ENCODE measurements around the gene AAMP. TPM values are rescaled to one million over a fixed set of nuclear protein-coding genes. Genes with fewer than 3 reads are reported as not detected.
A peak's percentile ranks its signal among the peaks of the same experiment; 100 is the strongest.
"Not testable (repeated sequence)": the region's sequence is repeated elsewhere in the genome, so short reads cannot be mapped to it uniquely, and the experiment has no call there.

The AAMP gene
- total RNA-seq, 1 donor from 2014 or later: 126 TPM

DNA sequence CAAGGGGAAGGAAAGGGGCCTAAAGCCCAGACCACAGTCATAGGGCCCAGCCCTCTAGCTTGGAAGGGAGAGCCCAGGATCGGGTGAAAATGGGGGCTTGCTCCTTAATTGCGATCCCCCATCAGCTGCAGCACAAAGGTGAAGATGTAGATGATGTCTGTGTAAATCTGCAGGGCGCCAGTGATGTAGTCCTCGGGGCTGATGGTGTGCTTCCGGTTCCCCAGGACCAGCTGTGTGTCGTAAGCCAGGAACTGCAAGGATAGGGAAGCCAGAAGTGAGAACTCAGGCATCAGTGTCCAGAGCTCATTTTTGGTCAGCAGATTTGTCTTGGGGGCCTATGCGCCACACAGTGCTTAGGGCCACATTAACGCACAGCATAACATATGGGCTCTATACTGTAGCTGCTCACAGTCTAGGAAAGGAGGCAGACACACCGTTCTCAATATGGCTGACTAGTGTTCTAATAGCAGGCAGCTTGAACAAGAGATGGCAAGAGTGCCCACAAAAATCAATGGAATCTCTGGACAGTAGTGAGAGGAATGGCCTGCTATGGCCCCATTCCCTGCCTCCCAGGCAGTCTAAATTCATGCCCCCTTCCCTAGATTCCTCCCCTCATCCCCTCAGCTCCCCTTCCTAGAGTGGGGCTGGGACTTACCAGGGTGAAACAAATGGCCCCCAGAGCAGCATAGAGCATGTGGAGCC is 5.6 kb upstream of the AAMP start:
- no peak for DNase-seq (ENCODE audit: low read depth in 2 of 2)

DNA sequence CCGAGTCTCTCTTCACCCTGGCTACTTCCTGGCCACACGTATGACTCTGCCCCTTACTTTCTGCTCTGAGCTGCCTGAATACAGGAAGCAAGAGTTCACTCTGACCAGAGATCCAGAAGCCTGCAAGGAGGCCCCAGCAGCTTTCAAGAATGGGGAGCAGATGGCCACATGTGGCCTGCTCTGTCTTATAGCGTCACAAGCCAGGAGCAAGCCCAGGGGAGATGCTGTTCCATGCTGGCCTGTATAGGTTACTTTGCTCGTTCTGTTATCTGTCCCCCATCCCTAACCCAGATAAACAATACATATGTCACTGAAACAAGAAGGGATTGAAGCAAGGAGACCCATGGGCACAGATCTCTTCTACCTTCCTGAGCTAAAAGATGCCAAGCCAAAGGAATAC is 4.6 kb upstream of the AAMP start:
- DNase-seq (ENCODE audit: low read depth in 2 of 2): no peak

DNA sequence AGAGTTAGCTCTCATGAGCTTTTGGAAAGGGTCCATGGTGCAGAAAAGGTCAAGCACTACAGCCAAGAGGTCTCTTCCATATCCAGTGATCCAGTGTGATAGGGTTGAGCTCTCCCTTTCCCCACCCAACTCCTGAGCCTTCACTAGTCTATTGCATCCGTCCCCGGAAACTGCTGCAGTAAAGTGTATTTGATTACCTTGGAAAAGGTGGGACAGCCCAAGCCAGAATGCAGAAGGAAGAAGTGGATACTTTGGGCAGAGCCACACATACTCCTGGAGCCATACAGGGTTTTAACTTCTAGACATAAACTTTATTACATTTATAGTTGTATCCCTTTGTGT is 3.9 kb upstream of the AAMP start:
- DNase-seq (ENCODE audit: low read depth in 2 of 2): no peak

DNA sequence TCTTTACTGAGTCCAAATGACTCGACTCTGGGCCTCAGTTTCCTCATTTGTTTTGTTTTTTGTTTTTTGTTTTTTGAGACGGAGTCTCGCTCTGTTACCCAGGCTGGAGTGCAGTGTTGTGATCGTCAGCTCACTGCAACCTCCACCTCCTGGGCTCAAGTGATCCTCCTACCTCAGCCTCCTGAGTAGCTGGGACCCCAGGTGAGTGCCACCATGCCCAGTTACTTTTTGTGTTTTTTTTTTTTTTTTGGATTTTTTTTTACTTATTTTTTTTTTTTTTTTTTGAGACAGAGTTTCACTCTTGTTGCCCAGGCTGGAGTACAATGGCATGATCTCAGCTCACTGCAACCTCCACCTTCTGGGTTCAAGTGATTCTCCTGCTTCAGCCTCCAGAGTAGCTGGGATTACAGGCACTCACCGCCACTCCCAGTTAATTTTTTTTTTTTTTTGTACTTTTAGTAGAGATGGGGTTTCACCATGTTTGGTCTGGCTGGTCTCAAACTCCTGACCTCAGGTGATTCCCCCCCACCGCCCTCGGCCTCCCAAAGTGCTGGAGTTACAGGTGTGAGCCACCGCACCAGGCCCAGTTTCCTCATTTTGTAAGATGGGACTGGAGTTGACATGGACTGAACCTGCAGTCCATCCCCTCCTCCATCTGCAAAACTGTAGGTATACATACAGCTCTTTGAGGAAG is 3.4 kb upstream of the AAMP start:
- not testable (repeated sequence) for DNase-seq (ENCODE audit: low read depth in 2 of 2)

DNA sequence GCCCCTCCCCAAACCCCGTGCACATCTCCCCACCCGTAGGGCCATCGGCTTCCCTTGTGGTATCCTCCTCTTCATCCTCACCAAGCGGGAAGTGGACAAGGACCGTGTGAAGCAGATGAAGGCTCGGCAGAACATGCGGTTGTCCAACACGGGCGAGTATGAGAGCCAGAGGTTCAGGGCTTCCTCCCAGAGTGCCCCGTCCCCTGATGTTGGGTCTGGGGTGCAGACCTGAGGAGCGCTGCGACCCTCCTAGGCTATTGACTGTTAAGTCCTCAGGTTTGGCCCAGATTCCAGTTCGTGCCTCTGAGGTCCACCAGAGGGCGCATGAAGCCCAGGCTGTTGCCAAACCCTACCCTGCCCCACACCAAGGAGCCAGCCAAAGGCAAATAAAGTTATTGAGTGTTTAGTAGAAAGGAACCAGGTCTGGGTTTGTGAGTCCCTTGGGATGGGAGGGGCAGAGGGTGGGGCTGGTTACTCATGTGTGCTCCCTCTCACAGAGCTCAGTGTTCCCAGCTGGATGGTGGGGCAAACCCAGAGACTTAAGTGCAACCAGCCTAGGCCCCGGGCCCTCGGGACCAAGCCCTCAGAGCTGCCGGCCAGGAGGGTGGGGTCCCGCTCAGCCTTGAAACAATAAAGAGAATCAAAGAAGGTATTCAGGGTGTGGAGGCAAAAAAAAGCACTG is 2.7 kb upstream of the AAMP start:
- DNase-seq (ENCODE audit: low read depth in 2 of 2): peak; percentile 70 to 86

DNA sequence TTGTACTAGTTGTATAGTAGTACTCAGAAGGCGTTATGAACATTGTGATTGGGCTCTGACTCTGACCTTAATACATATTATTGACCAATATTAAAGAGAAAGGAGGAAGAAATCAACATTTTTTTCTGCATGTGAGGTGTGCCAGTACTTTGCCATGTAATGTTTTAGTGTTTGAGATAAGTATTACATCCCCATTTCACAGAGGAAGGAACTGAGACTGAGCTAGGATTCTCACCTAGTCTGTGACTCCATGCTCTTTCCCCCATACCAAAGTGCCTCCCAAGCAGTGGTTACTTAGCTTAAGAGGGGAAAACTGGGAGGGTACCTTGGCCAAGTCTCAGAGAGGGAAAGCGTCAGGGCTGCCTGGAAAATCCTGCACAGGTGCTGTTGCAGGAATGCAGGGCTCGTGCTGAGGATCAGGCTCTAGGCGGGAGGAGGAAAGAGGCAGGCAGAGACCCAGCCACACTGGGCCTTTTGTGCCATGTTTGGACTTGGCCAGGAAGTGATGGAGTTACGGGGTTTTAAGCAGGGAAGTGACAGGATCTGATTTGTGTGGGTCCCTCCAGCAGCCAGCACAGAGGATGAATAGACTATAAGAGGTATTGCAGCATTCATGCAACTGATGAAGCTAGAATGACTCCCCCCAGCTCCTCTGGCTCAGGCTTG is 2.1 kb upstream of the AAMP start:
- no peak for DNase-seq (ENCODE audit: low read depth in 2 of 2)

DNA sequence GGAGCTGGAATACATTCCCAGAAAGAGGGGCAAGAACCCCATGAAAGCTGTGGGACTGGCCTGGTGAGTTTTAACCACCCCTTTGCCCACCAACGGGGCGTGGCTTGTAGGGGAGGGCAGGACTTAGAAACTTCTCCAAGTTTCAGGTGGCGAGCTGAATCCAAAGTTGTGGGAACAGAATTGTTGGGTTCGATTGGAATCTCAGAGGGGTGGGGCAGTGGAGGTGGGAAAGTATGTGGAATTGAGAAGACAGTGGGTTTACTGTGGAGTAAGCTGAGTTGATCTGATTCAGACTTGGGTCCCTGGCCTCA is 1.5 kb upstream of the AAMP start:
- DNase-seq (ENCODE audit: low read depth in 2 of 2): no peak

DNA sequence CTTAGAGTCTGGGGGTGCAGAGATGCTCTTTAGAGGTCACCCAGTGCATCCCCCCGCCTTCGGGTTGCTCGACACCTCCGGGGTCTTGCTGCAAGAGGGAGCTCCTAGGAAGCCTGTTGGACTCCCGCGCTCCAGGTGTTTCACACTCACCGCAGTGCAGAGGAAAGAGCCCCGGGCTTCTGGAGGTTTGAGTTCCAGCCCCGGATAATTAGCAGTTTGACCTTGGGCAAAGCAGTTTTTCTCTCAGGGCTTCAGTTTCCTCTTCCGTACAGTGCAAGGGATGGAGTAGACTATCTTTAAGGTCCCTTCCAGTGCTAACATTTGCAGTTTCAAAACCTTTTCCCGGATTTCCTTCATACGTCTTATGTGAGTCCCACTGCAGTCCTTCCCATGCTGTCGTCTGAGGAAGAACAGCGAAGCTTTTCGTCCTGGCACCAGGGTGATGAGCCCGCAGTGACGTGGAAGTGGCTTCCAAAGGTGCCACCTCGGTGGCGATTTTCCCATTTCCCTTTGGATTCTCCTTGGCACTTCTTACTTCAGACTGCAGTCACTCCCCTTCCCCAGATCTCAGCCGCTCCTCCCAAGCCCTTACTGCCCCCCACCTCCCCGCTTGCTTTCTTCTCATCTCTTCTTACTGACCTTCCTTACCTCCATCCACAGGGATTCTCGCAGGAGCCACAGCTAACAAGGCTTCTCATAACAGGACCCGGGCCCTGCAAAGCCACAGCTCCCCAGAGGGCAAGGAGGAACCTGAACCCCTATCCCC is 967 bp upstream of the AAMP start:
- DNase-seq (ENCODE audit: low read depth in 2 of 2): no peak

DNA sequence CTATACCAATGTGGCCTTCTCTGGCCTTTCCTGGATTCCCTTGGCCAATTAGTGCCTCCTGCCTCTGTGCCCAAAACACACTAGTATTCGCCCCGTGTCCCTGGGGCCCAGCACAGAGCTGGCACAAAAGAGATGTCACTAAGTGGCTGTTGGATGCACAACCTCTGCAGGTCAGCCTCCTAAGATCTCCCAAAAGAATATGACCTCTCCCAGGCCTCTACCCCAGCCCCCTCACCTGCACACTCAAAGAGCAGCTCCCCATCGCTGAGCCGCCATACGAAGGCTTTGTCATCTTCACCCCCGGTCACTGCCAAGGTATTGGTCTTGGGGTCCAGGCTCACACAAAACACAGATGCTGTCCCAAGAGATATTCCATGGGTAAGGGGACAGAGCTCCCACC is 2.7 kb downstream of the AAMP start:
- no peak for DNase-seq (ENCODE audit: low read depth in 2 of 2)

DNA sequence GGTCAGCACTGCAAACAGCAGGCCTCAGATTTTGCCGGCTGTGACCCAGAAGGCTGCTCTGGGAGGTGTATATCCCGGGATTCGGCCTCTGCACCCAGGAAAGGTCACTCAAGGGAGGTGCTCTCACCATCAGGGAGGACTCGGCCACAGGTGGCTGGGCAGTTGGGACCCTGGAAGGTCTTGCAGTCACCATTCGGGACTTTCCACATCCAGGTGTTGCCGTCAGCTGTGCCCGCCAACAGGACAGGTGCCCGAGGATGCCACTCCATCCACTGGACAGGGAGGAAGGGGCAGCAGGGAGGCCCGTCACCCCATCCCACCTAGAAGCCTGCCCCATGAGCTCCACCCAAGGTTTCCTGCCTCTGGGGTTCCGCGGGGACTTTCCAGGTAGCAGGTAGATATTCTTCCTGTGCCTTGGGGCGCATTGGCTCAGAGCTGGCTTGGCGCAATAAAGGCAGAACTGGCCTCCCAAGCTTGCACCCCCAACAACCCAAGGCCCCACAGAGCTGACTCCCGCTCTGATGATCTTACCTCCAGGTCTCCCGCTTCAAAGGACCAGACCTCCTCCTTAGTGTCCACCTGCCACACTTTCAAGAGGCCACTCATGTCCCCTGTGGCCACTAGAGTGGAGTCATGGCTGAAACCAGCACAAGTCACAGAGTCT is 3.5 kb downstream of the AAMP start:
- no peak for DNase-seq (ENCODE audit: low read depth in 2 of 2)

DNA sequence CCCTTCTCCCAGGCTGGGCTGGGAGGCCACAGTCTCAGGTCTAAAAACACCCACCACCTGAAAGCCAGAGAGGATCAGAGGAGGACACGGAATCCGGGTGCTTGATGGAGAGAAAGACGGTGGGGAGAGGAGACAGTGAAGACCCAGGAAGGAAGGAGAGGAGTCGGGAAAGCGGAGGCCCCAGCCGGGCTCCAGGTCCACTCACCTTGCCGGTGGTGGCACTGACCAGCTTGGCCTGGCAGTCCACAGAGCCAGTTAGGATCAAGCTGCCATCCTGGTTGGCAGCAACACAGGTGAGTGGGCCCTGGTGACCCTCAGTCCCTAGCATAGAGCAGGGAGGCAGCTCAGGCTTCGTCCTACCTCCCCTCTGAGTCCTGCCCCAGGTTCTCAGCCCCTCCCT is 4.3 kb downstream of the AAMP start:
- no peak for DNase-seq (ENCODE audit: low read depth in 2 of 2)

DNA sequence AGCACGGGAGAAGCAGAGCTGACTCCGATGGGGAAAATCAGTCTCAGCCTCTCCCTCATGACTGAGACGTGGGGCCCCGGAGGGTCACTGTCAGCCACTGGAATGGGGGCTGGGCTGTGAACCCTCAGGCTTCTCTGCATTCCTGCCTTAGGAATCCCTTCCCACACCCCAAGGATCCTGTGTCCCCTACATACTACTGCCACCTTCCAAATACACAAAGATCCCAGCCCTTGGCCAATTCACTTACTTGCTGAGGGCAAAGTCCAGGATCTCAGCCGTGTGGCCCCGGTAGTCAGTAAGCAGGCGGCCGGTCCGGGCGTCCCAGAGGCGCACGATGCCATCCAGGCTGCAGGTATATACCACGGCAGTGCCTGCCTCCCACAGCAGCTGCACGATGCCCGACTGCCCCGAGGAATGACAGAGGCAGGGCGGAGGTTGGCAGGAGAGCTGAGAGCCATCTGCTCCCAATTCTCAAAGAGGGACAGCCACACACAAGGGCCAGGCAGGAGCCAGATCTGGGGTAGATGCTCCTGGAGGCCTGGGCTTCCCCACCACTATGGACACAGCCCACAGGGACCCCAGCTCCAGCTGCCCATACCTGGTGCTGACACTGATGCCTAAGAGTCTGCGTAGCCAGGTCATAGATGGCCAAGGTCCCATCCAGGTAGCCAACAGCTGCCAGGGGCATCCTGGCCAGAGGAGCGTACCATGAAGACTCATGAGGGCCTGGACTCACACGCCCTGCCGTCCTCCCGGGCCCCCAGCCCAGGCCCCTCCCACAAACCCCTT is 5.0 kb downstream of the AAMP start:
- no peak for DNase-seq (ENCODE audit: low read depth in 2 of 2)

DNA sequence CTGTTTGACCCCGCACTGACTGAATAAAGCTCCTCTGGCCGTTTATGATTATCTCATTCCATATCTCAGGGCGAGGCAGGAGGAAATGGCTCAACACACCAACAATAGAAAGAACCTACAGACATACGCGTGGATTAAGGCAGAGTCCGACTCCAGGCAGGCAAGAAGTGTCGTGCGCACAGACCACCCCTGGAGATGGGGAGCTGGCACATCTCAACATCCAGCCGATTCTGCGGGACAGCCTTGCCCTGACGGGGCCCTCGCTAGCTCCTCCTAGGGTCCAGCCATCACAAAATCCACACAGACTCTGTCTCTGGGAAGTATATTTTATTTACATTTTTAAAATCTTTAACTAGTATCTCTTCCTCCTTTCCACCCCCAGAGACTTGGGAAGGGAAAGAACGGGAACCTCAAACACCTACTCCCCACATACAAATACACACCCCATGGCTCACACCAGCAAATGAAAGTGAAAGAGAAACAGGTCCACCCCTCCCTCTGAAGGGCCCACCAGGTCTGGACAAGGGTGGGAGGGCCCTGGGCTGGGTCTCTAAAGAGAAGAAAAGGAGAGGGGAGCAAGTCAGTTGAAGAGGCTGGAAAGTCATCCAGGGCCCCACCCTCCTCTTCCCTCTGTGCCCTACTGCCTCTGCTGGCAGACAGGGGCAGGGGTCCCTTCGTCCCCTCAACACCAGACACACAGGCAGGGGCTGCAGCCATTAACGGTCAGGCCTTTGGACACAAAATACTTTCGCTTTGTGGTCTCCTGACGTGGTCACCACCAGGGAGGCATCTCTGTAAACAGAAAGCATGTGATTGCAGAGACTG is 5.9 kb downstream of the AAMP start:
- no peak for DNase-seq (ENCODE audit: low read depth in 2 of 2)

DNA sequence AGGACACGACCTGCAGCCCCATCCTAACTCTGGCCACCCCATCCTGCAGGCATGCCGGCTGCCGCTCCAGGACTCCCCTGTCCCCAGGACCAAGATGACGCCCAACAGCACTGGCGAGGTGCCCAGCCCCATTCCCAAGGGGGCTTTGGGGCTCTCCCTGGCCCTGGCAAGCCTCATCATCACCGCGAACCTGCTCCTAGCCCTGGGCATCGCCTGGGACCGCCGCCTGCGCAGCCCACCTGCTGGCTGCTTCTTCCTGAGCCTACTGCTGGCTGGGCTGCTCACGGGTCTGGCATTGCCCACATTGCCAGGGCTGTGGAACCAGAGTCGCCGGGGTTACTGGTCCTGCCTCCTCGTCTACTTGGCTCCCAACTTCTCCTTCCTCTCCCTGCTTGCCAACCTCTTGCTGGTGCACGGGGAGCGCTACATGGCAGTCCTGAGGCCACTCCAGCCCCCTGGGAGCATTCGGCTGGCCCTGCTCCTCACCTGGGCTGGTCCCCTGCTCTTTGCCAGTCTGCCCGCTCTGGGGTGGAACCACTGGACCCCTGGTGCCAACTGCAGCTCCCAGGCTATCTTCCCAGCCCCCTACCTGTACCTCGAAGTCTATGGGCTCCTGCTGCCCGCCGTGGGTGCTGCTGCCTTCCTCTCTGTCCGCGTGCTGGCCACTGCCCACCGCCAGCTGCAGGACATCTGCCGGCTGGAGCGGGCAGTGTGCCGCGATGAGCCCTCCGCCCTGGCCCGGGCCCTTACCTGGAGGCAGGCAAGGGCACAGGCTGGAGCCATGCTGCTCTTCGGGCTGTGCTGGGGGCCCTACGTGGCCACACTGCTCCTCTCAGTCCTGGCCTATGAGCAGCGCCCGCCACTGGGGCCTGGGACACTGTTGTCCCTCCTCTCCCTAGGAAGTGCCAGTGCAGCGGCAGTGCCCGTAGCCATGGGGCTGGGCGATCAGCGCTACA is 7.0 kb downstream of the AAMP start:
- DNase-seq (ENCODE audit: low read depth in 2 of 2): no peak

DNA sequence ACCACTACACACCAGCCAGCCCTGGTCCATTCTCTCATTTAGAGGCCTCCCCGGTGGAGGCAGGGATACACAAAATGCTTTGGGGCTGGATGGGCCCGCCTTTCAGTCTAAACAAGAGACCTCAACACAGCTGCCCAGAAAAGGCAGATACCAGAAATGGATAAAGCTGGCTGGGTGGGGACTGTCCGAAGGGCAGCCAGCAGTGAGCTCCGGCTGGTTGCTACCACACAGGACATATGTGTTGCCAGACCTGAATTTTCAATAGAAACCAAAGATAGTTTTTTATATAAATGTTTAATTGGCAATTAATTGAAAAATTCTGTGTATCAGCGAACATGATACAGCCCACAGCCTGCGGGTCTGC is 7.7 kb downstream of the AAMP start:
- no peak for DNase-seq (ENCODE audit: low read depth in 2 of 2)

DNA sequence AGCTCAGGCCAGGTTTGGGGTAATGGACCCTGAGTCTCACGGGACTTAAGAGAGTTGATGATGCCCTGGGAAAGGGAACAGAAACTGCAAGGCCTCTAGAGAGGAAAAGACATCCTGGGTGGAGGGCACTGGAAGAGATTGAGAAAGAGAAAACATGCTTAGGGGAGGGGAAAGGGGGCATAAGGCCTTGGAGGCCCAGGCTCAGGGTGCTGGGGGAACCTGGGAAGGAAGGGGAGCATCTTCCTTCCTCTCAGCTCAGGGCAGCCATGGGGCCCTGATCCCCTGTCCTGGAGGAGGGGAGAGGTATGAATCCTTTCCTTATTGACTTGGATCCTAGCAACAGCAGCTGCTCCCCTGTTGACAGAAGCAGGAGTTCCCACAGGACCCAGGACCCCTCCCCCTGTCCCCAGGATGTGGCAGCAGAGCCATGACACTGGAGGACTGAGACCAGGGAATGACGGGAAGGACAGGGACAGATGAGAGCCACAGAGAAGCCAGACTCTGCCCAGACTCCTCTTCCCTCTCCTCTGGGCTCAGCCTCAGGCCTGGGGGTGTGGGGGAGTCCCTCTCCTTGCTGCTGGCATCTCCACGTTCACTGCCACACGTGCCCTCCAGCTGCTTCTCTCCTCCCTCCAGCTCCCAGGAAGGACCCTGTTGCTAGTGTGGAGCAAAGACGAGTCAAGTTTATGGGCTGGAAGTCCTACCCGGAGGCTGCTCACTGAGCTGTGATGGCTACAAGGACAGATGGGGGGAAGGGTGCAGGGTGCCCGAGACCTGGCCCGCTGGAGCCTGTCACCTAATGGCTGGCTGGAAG is 8.3 kb downstream of the AAMP start:
- DNase-seq (ENCODE audit: low read depth in 2 of 2): no peak

DNA sequence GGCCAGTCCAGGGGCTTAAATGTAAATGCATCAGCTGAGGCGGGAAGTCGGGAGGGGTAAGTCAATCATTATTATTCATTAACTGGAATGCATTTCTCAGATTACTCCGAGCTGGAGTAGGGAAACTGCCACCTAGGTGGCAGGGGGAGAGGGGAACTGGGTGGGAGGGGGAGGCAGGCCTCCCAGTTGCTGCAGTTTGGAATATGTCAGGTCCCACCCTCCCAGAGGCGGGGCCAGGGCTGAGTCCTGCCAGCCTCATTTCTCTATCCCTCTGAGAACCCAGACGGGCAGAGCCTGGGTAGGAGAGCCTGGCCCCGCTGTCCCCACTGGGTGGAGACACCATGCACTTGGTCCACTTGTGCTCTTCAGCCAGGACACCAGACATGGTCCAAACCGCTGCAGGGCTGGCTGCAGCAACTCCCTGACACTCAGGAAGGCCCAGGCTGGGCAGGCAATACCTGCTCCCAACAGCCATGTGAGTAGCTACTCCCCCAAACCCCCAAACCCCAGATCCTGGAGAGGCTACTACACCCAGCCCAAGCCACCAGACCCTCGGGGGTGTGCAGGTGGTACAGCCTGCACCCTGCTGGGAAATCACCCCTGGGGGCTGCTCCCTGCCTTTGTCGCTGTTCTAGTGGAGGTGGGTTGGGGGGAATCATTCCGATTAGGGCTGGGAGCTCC is 9.1 kb downstream of the AAMP start, which contains the start of gene GPBAR1:
Gene GPBAR1 (plus strand): TSS at position 274 of the 681 bp plus-strand sequence. CDS start 1,710 bp downstream, outside the sequence.
- DNase-seq (ENCODE audit: low read depth in 2 of 2): no peak
